NCI-H146 (cell line): ENCODE results near the gene PIK3C2A.

Source experiments
- DNase-seq: peaks from one replicate; lab custom pipeline; 2025; lab: John Stamatoyannopoulos, UW

The PIK3C2A gene

GRCh38 chr11:17217401-17217800, 9.6 kb upstream of the PIK3C2A start:
- no peak for DNase-seq

GRCh38 chr11:17214338-17214737, 6.6 kb upstream of the PIK3C2A start:
- DNase-seq = no peak

- no peak for DNase-seq
These were observed 3.5 kb upstream of the PIK3C2A start for GRCh38 chr11:17211286-17211685.

- DNase-seq = no peak
These were observed 2.1 kb upstream of the PIK3C2A start for GRCh38 chr11:17209939-17210245.

- DNase-seq = peak; percentile 90
These were observed 642 bp upstream of the PIK3C2A start for GRCh38 chr11:17208257-17208999.

GRCh38 chr11:17206463-17206862, 1.3 kb downstream of the PIK3C2A start:
- DNase-seq = no peak

GRCh38 chr11:17197431-17197898, 10.3 kb downstream of the PIK3C2A start:
- no peak for DNase-seq

GRCh38 chr11:17188675-17189074, 19.1 kb downstream of the PIK3C2A start:
- no peak for DNase-seq

- DNase-seq = no peak
These were observed 20.7 kb downstream of the PIK3C2A start for GRCh38 chr11:17186932-17187692.

GRCh38 chr11:17185938-17186337, 21.8 kb downstream of the PIK3C2A start:
- DNase-seq = no peak

- DNase-seq = no peak
These were observed 22.8 kb downstream of the PIK3C2A start for GRCh38 chr11:17184882-17185587.

- DNase-seq = no peak
These were observed 23.9 kb downstream of the PIK3C2A start for GRCh38 chr11:17183836-17184235.

GRCh38 chr11:17179970-17180369, 27.8 kb downstream of the PIK3C2A start:
- DNase-seq = no peak

- no peak for DNase-seq
These were observed 34.5 kb downstream of the PIK3C2A start for GRCh38 chr11:17173332-17173731.

GRCh38 chr11:17171916-17172315, 35.9 kb downstream of the PIK3C2A start:
- no peak for DNase-seq

- DNase-seq = no peak
These were observed 36.4 kb downstream of the PIK3C2A start for GRCh38 chr11:17171343-17171742.

GRCh38 chr11:17169876-17170275, 37.9 kb downstream of the PIK3C2A start:
- no peak for DNase-seq

- no peak for DNase-seq
These were observed 42.4 kb downstream of the PIK3C2A start for GRCh38 chr11:17165247-17165890.

GRCh38 chr11:17164361-17165246, 43.2 kb downstream of the PIK3C2A start:
- DNase-seq = no peak

- DNase-seq = no peak
These were observed 44.0 kb downstream of the PIK3C2A start for GRCh38 chr11:17163736-17164135.

GRCh38 chr11:17163291-17163690, 44.5 kb downstream of the PIK3C2A start:
- no peak for DNase-seq
